Prostate gland (tissue), 2 donors: Measurements from ENCODE around the gene UNC13B.

ENCODE experiments used
- CTCF ChIP-seq, 4 experiments: fragments of 200-600 bp in 2 of 4; fragments of 450-650 bp in 2 of 4; sonication (generic) in 2 of 4; IDR thresholded peaks; 1 replicate in 3 of 4; 2 replicates in 1 of 4; pipeline ENCODE4 v1.5.1; 2016 to 2019; ENCODE audit warnings: antibody characterized with exemption in 4 of 4, mild to moderate bottlenecking in 2 of 4, moderate library complexity in 2 of 4
- POLR2A ChIP-seq: fragments of 450-650 bp; IDR thresholded peaks from one replicate; pipeline ENCODE4 v1.6.1; 2016; ENCODE audit warnings: antibody characterized with exemption, mild to moderate bottlenecking
- POLR2AphosphoS5 ChIP-seq: sonication (generic); formaldehyde crosslinking; IDR thresholded peaks from one replicate; pipeline ENCODE4 v1.6.1; 2017; ENCODE audit warnings: antibody characterized with exemption

GRCh38 chr9:35342221-35342958 is 180.6 kb downstream of the UNC13B start:
- TF ChIP-seq CTCF (IDR thresholded peaks at IDR 0.05), result no peak
- no peak for TF ChIP-seq POLR2AphosphoS5
- TF ChIP-seq POLR2A, result no peak
